ENCODE results near the gene QRSL1.

QRSL1 gene

GRCh38 chr6:106705156-106705555, 75.8 kb downstream of the QRSL1 start:
- Mint-ChIP-seq H3K27ac (no peak overlapping the region), H3K4me3 (no peak overlapping the region), H3K27me3 (ENCODE audit: low read depth) (peaks cover 30% of the 10 kb centered on the region), H3K9me3 (peaks cover 9% of the 10 kb centered on the region), H3K4me1 (ENCODE audit: low read depth) (peaks cover 2% of the 10 kb centered on the region), H3K36me3 (ENCODE audit: low read depth) (no peaks in the 10 kb centered on the region)
- DNase-seq (ENCODE audit: low spot score), result no peak

DNA sequence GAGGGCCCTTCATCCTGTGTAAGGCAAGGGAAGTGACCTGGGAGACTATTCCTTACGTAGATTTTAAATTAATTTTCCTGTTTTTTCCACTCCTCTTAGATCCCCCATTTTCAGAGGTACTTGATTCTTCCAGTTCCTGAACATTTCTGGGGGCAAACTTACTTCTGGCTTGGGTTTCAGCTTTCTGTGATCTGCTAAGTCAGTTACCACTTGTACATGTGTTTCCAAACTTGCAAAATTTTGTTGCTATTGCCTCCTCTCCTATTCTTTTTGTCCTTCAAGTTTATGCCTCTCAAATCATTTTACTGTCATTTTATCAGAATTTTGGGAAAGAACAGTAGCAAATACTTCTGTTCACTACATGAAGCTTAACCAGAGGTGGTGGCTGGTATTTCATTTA, 81.2 kb downstream of the QRSL1 start:
- Mint-ChIP-seq H3K36me3 (ENCODE audit: low read depth) (no peaks in the 10 kb centered on the region), H3K9me3 (peaks cover 3% of the 10 kb centered on the region), H3K27ac (no peak overlapping the region), H3K27me3 (ENCODE audit: low read depth) (peaks cover 30% of the 10 kb centered on the region), H3K4me3 (no peak overlapping the region), H3K4me1 (ENCODE audit: low read depth) (no peaks in the 10 kb centered on the region)
- no peak for DNase-seq (ENCODE audit: low spot score)

- no peaks in the 10 kb centered on the region for H3K36me3 Mint-ChIP-seq (ENCODE audit: low read depth)
- H3K27me3 Mint-ChIP-seq (ENCODE audit: low read depth), result peaks cover 24% of the 10 kb centered on the region
Observed at GRCh38 chr6:106714281-106714680, 84.9 kb downstream of the QRSL1 start.

DNA sequence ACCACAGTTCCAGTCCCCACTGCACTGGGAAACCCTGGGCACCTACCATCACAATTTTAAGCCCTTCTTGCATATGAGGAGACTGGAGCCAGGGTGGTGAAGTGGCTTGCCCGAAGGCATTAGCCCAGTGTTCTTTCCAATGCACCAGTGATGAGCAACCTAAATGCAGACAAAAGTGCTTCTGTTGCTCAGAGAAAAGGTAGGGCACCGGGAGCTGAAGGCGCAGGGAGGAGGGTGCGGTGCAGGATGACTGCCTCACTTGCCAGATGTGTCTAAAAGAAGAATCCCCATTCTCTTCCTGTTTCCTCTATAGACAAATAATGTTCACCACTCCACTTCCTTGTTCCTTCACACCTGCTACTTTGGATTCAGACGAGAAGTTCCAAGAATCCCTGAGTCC, 86.5 kb downstream of the QRSL1 start:
- H3K27me3 Mint-ChIP-seq (ENCODE audit: low read depth), result peaks cover 19% of the 10 kb centered on the region
- no peak for DNase-seq (ENCODE audit: low spot score)
- H3K4me1 Mint-ChIP-seq (ENCODE audit: low read depth), result no peaks in the 10 kb centered on the region
- H3K27ac Mint-ChIP-seq, result no peak overlapping the region
- H3K36me3 Mint-ChIP-seq (ENCODE audit: low read depth), result no peaks in the 10 kb centered on the region
- H3K9me3 Mint-ChIP-seq, result no peaks in the 10 kb centered on the region
- no peak overlapping the region for H3K4me3 Mint-ChIP-seq

More at GRCh38 chr6:106714281-106714680, 84.9 kb downstream of the QRSL1 start:
- Mint-ChIP-seq H3K27ac (no peak overlapping the region), H3K9me3 (no peaks in the 10 kb centered on the region), H3K4me1 (ENCODE audit: low read depth) (no peaks in the 10 kb centered on the region), H3K4me3 (no peak overlapping the region)
- no peak for DNase-seq (ENCODE audit: low spot score)

- no peak overlapping the region for H3K27ac Mint-ChIP-seq
- H3K27me3 Mint-ChIP-seq (ENCODE audit: low read depth), result peaks cover 23% of the 10 kb centered on the region
- H3K4me3 Mint-ChIP-seq, result no peak overlapping the region
- no peak for DNase-seq (ENCODE audit: low spot score)
- no peaks in the 10 kb centered on the region for H3K9me3 Mint-ChIP-seq
- H3K4me1 Mint-ChIP-seq (ENCODE audit: low read depth), result no peaks in the 10 kb centered on the region
- no peaks in the 10 kb centered on the region for H3K36me3 Mint-ChIP-seq (ENCODE audit: low read depth)
Observed at GRCh38 chr6:106716966-106717365, 87.6 kb downstream of the QRSL1 start.
